Erythroblast (primary cell): ENCODE measurements around the gene WSB1.

Experiments used
- GATA1 ChIP-seq: IDR thresholded peaks from 2 replicates; pipeline ENCODE4 v1.6.1; 2011; ENCODE audit warnings: low read depth, mild to moderate bottlenecking, control low read depth, low read length, moderate library complexity
- POLR2A ChIP-seq: IDR thresholded peaks from 2 replicates; pipeline ENCODE4 v1.6.1; 2011; ENCODE audit warnings: mild to moderate bottlenecking, low read length

DNA sequence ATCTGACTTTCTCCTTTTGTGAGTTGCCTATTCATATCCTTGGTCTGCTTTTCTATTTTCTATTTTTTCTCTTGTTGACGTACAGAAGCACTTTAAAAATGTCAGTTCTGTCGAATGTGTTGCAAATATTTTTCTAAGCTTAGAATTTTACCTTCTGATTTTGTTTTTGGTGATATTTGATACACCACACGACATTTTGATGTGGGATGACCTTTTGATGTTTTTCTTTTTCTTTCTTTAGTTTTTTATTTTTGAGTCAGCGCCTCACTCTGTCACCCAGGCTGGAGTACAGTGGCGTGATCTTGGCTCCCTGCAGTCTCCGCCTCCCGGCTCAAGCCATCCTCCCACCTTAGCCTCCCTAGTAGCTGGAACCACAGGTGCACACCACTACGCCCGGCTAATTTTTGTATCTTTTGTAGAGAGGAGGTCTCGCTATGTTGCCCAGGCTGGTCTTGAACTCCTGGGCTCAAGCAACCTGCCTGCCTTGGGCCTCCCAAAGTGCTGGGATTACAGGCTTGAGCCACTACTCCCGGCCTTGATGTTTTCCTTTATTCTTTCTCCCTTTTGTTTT, 39.6 kb downstream of the WSB1 start:
- TF ChIP-seq POLR2A (no peak), GATA1 (no peak)
